ENCODE results near the gene AHNAK.
"Not testable (repeated sequence)": the region's sequence is repeated elsewhere in the genome, so short reads cannot be mapped to it uniquely, and the experiment has no call there.

Gene AHNAK

GRCh38 chr11:62572431-62572830 is 25.8 kb upstream of the AHNAK start:
- DNase-seq (ENCODE audit: low read depth, low spot score), result no peak

DNA sequence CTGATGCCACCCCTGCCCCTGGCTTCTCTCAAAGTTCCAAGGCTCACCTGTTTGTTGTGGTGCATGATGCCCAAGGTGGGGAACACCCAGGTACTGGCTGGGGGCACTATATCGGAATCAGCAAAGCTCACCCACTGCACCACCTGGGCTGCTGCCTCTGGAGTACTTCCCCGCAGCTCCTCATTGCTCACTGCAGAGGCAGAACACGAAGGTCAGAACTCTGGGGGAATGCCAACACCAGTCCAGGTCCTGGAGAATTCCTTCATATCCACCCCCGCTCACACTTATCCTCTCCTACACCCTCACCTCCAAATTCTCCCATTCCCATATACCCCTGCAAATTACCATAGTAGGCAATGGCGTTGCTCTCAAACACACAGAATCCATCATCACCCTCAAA is 24.9 kb upstream of the AHNAK start:
- DNase-seq (ENCODE audit: low read depth, low spot score), result not testable (repeated sequence)

DNA sequence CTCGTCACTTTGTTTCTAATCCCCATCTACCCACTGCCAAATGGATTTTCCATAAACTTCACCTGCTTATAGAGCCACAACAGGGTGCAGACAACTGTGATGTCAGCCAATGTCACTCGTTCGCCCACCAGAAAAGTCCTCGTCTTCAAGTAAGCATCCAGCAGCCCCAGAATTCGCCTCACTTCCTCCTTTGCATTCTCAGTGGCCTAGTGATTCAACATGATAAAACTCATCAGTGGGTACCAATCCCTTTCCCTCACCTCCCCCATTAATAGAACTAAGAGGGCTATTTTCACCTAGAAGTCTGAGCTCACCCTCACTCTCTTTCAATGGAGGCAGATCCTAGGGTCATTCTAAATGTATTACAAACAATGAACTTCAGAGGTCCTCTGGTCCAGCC is 24.3 kb upstream of the AHNAK start:
- DNase-seq (ENCODE audit: low read depth, low spot score), result not testable (repeated sequence)

- DNase-seq (ENCODE audit: low read depth, low spot score), result no peak
Observed at GRCh38 chr11:62569611-62570010, 23.0 kb upstream of the AHNAK start.

DNA sequence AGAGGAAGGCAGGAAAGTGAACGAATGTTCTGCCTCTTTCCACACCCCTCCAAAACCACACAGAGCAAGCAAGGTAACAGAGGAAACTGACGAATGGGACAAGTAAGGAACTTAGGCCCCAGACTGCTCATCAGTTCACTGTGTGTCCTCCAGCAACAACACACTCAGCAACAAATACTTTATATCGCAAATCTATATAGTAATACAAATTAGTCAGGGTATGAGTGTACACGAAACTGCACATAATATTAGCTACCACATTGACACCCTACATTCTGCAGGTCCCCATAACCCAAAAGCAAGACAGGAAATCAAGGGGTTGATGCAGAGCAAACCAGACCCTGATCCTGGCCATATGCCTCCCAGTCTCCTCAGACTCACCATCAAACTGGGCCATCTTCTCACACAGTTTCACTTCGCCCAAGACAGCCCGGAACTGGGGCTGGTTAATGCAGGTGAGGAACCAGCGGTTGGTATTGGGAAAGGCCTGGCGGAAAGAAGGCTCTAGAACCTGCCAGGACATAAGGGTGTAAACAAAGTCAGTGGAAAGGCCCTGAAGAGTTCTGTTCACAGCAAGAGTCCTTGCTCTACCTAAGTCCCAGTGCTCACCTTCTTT is 20.5 kb upstream of the AHNAK start:
- DNase-seq (ENCODE audit: low read depth, low spot score), result no peak

GRCh38 chr11:62566247-62566646 is 19.6 kb upstream of the AHNAK start:
- no peak for DNase-seq (ENCODE audit: low read depth, low spot score)

DNA sequence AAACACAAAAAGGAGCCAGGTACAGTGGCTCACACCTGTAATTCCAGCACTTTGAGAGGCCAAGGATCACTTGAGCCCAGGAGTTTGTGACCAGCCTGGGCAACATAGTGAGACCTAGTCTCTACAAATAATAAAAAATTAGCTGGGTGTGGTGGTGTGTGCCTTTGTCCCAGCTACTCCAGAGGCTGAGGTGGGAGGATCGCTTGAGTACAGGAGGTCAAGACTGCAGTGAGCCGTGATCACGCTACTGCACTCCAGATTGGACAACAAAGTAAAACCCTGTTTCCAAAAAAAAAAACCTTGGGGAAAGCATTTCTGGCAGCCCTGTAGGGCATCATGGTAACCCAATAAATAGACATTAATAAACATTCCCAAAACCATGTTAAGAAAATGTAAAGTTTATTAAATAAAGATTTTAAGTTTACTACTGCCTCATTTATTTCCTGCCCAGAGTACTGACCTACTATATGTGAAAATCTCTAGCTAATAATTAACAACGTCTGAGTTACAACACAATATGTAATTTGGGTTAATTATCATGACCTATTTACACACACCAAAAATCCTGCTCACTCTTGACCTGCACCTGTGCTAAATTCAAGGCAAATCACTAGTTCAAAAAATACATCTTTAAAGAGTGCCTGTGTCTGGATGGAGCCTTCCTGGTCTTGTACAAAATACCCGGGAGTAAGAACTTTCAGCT is 18.6 kb upstream of the AHNAK start:
- DNase-seq (ENCODE audit: low read depth, low spot score), result no peak

DNA sequence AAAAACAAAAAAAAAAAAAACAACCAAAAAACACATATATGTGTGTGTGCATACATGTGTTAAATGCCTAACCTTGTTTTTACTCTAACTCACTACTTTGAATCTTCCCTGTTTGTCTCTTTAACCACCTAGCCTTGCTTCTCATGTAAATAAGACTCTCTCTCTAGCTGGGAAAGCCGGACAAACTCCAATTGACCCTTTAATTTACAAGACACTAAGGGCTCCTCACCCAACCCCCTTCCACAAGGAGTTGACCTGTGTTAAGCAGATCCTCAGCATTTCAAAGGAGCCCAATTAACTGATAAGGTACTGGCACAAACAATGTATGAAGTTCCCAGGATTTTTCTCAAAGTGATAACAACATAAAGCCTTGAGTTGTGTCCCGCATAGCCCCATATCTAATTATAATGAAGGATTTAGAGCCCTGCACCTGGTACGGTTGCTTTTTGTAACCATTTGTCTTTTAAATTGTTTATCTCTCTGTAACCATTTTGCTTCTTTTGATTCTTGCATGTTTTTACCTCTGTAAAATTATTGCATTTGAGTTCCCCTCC is 15.1 kb upstream of the AHNAK start:
- not testable (repeated sequence) for DNase-seq (ENCODE audit: low read depth, low spot score)

GRCh38 chr11:62560566-62561103 is 14.0 kb upstream of the AHNAK start:
- DNase-seq (ENCODE audit: low read depth, low spot score), result no peak

DNA sequence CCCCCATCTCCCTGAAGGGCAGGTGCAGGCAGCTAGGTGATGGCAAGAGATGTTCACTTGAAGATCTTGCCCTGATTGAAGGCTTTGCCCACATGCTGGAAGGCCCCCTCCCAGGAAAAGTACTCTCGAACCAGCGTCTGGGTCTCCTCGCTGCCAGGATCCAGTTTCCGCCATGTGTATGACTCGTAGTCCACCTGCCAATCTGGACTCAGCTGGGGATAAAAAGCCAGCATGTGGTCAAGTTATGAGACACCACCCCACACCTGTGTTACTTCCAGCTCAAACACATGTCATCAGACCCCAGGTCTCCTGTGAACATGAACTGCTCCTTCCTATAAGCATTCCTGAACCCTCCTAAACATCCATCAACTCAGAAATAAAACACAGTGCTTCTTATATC is 13.0 kb upstream of the AHNAK start:
- not testable (repeated sequence) for DNase-seq (ENCODE audit: low read depth, low spot score)

DNA sequence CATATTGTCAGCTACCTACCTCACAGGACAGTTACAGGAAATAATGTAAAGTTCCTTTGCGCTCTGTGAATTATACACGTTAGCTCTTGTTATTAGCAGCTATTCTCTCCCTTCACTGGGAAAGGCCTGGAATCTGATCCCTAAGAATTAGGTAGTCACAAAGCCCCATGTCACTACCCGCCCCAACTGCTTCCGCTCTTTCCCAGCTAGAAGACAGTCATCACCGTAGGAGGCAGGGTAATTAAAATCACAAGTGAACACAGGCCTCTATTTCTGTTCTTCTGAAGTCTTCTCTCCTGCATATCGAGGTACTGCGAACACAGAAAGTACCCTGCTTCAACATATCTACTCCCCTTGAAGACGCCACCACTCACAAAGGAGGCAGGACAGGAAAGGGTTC is 12.6 kb upstream of the AHNAK start:
- no peak for DNase-seq (ENCODE audit: low read depth, low spot score)

DNA sequence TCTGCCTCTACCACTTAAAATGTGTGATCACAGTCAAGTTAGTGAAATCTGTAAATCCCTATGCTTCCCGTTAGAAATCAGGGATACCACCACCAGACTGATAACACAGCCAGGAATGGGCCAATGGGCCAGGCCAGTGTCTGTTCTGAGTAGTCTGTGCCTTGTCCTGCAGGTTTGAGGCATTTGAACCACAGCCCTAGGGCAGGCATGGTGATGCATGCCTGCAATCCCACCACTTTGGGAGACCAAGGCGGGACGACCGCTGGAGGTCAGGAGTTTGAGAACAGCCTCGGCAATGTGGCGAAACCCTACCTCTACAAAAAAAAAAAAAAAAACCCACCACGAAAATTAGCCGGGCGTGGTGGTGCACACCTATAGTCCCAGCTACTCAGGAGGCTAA is 12.1 kb upstream of the AHNAK start:
- no peak for DNase-seq (ENCODE audit: low read depth, low spot score)

- DNase-seq (ENCODE audit: low read depth, low spot score), result no peak
Observed at GRCh38 chr11:62556875-62557631, 10.4 kb upstream of the AHNAK start.

DNA sequence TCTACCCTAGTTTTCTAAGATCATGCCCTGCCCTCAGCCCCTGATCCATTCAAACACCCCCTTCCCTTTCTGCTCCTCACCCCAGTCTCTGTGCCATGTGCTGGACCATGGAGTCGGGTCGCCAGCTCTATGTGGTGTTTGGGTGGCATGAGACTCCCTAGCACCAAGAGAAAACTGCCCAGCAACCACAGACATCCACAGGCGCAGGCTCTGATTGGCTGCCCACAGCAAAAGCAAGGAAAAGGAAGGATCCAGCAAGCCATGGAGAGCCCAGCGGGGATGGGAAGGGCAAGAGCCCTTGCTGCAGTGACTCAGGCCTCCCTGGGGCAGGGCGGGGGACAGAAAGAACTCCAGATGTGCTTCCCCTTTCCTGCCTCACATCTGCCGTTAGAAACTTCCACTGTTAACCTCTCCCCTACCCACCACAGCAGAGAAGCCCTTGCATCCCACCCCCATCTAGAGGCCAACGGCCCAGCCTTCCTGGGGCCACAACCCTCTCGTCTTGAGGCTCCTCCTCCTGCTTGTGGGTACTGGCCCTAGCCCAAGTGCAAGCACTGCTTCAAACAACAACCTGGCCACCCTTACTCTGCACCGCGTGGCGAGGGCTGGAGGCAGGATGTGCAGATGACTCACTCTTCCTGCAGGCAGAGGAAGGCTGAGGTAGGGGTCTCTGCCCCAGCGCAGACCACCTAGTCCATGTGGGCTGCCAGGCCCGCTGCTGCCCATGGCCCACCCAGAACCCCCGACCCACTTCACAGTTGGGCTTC is 9.7 kb upstream of the AHNAK start:
- no peak for DNase-seq (ENCODE audit: low read depth, low spot score)

GRCh38 chr11:62555464-62556107 is 9.0 kb upstream of the AHNAK start:
- DNase-seq (ENCODE audit: low read depth, low spot score), result peak; percentile 55

DNA sequence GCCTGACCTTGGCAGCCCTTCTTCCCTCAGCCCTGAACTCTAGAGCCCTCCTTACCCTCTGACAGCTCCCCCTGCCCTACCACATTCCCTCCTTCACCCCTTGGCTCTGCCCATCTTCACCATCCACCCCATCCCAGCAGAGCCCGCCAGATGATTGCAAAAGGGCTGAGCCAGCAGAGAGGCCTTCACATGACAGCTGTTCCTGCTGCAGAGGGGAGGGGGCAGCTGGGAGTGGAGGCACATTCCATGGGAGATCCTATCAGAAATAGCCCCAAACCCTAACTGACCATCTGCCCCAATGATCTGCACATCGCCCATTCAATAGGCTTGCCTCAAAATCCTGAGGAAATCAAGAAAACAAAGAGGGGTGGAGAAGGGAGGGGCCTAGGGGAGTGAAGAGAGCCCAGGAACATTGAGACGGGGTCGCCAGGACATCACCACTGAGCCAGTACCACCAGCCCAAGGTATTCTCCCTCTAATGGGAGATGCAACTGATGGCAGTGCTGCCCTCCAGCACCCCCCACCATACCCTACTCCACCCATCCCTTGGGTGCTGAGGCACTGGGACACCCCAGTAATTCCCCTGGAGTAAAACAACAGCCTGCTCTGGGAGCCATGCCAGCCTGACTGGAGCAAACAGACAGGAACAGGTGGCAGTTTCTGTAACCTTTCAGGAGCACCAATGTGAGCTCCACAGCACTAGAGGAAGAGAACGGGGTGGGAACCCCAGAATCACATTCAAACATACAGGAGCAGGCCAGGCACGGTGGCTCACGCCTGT is 8.0 kb upstream of the AHNAK start:
- DNase-seq (ENCODE audit: low read depth, low spot score), result no peak

GRCh38 chr11:62553839-62554361 is 7.3 kb upstream of the AHNAK start:
- DNase-seq (ENCODE audit: low read depth, low spot score), result no peak

GRCh38 chr11:62553080-62553838 is 6.7 kb upstream of the AHNAK start:
- DNase-seq (ENCODE audit: low read depth, low spot score), result no peak

DNA sequence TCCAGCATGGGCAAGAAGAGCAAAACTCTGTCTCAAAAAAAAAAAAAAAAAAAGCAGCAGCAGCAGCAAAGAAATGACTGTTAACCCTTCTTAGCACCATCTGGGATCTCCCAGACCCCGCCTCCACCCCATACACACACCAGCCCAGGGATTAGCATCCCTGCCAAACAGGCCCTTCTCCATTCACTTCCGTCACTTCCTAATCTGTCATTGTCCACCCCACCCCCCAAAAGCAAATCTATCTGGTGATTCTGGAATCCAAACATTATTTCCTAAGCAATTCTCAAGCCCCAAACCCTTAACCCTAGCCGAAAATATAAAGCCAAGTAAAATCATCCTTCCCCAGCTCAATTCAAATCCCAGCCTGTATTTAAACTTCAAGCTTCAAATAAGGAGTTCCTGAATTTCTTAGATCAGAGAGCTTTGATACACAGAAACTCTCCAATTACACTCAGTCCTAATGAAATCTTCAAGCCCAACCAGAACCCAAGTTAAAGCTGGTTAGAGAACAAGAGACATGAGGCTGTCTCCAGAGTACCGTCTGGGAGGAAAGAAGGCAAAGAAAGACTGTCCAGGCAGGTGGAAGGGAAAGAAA is 6.0 kb upstream of the AHNAK start:
- DNase-seq (ENCODE audit: low read depth, low spot score), result no peak

All from activated CD4-positive, CD25-positive, alpha-beta regulatory T cell treated with anti-CD3 and anti-CD28 coated beads, Interleukin-2, amount 50 U/mL, for 16 hours (primary cell).